GM19043 (cell line): ENCODE data around the gene NPHP4.

ENCODE experiments used
- ATAC-seq: cut with Tn5 transposase; IDR thresholded peaks from one replicate; pipeline ENCODE4 v1.9.1; 2021; ENCODE audit warnings: low read depth; ENCODE audit not compliant: unreplicated experiment

The NPHP4 gene

DNA sequence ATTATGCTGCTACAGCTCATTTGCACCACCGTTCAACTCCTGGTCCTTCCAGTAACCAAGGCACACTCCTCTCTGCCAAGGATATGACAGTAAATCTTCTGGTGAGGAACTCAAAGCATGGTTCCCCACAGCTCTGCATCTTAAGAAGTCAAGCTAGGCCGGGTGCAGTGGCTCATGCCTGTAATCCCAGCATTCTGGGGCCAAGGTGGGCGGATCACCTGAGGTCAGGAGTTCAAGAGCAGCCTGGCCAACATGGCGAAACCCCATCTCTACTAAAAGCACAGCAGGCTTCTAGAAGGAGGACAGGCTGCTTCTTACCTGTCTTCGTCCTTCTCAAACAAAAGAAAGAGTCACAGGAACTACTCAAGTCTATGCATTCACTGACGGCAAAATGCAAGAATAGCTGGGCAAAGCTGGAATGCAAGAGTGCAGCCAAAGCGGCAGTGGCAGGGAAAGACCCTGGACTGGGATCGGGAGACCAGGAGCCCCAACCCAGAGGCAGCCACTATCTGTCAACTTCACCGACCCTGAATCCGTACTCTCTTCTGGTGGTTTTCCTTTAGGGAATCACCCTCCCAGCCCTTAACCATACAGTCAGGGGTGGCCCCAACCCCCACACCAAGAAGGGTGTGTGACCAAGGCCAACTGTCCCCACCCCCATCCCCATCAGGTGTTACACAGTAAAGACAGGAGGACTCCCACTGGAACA, 75.5 kb downstream of the NPHP4 start:
- no peak for ATAC-seq

DNA sequence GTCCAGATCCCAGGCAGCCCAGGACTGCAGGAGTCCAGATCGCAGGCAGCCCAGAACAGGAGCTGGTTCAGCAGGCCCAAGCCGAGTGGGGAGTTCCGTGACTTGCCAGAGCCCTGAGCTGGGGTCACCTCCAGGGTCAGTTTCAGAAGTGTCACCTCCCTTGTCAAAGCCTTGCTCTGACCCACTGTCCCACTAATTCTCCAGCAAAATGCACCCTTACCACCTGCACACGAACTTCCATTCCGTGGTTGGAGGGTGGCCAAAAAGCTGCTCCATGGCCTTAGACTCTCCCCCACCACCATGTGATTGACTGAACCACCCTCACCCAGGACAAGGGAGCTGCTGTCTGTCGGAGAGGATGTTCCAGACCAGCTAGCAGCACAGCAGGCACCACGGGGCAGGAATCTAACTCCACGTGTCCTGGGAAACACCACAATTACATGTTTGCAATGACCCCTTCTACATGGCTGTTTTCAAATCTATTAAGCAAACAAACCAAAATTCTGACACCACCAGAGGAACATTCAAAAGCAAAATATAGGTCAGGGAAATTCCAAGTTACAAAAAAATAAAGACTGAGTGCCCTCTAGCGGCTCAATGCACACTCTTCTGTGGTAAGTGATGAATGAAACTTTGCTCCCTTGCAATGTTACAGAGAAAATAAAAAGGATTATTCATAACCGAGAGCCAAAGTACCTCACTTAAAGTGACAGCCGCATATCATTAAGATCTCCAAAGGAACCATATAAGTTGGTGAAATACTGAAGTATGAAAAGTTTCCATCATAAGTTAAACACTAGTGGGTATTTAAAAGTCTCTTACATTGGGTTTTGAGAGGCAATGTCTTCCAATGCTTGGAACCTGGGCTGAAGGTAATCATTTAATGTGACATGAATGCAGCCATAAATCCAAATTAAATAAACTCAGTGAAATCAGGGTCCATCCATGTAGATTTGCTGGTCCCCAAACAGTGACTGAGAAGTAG, 76.3 kb downstream of the NPHP4 start:
- ATAC-seq, result no peak

DNA sequence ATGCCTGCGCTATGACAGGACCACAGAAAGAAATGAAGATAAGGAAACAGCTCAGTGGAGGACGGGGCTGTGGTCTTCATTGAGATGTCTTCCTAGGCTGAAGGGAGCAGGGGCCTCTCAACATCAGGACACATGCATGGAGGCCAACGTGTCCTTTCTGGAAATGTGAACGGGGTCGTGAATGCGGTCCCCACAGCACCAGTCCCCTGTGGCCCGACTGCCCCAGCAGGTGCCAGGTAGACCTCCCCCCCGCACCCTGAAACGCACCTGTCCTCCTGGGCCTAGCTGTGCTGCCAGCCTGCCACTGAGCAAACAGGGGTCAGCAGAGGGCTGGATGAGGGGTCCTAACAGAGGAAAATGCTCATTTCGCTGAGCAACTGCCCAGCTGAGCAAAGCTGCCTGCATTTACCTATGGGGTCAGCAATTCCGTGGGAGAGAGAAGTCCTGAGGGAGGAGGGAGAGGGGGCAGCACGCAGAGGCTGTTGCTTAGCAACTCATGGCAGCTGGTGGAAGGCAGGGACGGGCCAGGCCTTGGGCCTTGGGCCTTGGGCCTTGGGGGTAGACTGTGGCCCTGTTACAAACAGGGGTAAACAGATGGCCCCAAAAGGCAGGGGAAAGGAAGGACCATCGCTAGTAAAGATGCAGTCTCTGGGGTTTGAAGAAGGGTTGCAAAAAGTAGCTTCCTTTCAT, 77.4 kb downstream of the NPHP4 start:
- no peak for ATAC-seq

DNA sequence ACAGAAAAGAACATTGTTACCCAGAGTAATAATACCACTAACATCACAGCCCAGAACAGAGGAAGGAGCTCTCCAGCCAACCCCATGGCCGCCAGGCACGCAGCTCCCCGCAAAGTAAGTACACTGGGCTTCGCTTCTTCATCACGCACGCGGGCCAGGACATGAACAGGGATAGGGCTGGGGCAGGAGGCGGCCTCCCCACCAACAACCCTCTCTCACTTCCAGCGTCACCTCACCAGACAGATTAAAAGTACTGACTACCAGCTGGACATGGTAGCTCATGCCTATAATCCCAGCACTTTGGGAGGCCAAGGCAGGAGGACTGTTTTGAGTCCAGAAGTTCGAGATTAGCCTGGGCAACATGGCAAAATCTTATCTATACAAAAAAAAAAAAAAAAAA, 78.3 kb downstream of the NPHP4 start:
- no peak for ATAC-seq

DNA sequence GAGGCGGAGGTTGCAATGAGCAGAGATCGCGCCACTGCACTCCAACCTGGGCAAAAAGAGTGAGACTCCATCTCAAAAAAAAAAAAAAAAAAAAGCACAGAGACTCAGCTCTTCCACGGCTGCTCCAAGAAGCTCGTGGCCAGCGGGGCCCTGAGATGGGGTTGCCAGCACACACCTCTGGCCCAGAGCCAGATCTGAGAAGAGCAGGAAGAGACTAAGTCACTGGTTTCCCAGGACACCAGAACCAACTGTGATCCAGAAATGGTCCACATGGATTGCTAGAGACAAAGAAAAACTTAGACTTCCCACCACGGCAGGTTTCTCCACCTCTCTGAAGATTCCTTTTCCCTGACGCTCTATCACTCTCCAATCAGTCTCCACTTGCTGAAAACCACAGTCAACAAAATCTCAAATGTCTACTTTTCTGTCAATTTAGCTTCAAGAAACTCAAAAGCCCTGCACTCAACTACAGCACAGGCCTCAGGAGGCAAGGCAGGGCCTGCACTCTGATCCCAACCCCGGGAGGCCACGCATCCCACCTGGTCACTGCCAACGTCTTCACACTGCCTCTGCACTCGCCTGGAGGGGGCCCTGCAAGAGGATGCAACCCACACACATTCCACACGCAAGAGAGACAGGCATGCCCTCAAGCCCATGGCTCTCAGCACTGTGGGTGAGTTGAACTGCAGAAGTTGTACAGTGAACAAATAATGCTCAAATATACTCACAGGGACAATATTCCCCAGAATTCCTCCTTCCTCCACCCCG, 79.0 kb downstream of the NPHP4 start:
- ATAC-seq, result no peak

DNA sequence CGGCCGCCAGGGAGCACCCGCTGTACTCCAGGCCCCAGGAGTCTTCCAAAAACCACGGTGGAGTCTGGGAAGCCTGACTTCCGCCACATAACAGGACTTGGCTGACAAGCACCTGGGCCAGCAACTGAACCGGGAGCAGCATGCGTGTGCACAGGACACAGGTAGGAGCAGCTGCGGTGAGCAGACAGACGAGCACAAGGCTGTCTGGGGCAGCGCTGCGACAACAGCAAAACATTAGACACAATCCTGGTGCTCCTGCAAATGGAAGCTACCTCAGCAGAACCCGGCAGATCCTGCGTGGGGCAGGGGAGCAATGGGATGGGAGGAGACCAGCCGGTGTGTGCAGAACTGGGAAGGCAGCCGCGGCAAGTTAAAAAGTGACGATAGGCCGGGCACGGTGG, 80.4 kb downstream of the NPHP4 start:
- no peak for ATAC-seq

DNA sequence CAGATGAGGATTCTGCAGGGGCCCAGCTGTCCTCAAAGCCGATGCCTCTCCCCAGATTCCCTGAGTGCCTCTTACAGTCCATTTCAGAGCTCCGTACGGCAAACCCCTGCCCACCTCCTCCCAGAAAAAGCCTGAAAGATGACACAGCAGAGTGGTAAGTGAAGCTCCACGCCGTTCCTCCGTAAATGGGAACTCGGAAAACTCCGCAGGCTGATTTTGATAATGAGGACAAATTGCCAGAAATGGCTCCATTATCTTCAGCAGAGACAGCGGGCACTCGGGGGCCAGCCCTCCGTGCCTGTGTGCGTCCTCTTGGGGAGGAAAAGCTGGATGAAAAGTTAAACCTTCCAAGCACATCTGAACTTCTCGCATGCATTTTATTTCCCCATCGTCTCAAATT, 81.1 kb downstream of the NPHP4 start:
- ATAC-seq, result no peak

DNA sequence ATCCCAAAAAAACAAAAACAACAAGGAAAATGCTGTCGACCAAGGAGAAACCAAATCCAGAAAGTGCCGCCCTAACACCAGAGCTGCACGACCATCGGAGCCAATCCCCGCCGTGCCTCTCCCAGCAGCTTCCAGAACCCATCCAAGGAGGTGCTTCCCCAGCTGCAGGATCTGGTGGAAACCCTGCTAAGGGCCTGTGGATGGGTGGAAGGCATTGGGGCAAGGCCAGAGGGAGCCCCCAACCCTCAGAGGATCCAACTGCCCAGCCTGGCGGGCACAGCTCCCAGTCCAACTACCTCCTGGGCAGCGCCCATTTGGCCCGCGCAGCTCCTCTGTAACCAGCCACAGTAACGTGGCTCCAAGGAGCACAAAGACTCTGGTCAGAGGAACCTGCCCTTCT, 81.6 kb downstream of the NPHP4 start:
- no peak for ATAC-seq

DNA sequence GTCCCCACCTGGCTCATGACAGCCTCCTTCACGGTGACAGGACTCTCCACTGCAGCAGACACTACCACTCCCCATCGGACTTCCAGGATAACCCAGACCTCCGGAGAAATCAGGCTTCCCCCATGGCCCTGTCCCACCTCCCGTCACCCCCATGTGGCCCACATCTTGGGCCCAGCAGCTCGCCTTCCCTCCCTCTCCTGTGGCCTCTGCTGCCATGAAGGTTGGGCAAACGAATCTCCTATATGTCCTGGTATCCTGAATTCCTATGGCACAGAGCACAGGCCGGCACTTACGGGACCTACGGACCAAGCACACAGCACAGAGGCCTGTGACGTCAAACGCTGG, 82.0 kb downstream of the NPHP4 start:
- ATAC-seq, result no peak

DNA sequence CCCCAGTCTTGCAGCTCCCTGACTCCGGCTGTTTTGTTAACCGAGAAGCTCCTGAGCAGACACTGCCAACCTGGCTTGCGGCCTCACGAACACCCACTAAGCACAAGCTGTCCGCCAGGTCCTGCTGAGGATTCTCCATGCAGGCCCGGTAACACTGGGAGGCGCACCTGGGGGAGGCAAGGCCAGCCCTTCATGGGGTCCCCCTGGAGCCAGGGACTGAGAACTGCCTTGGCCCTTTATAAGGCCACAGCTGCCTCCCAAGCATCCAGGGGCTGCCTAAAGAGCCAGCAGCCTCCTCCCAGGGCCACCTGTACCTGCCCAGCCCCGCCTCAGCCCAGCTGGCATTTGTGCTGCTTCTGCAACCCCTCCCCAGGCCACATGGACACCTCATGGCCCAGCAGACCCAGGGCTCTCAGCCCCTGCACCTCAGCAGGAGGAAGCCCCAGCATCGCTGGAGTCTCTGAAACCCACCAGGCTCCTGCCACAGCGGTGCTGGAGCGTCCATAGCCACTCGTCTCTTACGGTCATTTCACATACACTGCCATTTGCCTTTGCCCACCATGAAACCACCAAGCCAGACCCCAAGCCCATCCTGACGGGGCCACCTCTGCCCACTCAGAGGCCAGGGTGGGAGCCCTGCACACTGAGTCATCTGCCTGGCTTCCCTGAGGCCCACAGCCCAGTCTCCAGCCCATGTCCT, 82.5 kb downstream of the NPHP4 start:
- no peak for ATAC-seq

DNA sequence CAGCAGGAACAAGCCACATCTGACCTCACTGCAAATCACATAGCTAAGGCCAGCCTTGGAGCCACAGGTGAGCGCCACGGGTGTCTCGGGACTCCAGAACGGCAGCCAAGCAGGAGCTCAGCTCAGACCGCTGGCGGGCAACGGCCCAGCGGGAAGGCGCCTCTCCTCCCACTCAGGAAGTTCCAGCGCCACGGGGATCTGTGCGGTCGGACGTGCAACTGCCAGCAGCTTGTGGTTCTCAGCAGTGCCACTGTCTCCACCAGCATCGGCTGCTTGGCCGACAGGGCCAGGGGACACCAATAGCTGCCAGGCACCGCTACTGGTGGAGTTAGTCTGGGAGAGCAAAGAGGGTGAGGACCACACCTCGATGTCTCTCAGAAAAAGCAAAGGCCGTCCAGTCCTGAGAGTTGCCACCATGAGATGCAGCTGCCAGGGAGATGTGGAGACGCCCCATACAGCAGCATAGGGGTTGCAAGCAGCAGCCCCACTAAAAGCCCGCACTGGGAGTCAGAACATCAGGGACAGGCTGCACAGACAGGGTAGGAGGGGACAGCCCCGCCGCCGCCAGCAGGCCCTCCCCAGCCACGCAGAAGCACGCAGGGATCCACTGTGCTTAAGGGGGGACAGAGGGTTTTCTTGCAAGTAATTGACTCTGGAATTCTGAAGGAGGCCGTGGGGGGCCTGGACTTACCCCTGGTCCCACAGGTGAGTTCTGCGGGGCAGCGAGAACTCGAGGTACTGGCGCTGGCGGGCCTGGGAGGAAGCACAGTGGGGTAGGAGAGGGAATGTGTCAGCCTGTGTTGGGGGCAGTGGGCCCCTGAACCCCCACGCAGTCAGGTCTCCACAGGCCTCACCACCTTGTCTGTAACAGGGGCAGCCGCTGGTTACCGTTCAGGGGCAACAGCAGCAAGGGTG, 83.5 kb downstream of the NPHP4 start:
- ATAC-seq, result no peak

DNA sequence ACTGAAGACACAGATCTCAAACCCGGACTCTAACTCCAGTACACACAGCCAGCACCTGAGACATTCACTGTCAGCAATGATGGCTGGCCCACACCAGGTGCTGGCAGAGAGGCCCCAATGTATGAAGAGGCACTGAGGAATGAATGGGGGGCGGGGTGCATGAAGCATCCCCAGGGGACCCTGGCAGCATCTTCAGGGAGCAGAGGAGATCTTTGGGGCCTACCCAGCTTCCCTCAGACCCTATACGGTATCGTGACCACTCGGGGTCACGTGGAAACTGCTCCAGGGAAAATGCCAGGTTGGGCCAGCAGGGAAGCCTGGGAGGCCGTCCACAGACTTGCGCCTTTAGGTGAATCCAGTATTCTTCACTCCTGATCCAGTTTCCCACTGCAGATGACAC, 84.3 kb downstream of the NPHP4 start:
- no peak for ATAC-seq

DNA sequence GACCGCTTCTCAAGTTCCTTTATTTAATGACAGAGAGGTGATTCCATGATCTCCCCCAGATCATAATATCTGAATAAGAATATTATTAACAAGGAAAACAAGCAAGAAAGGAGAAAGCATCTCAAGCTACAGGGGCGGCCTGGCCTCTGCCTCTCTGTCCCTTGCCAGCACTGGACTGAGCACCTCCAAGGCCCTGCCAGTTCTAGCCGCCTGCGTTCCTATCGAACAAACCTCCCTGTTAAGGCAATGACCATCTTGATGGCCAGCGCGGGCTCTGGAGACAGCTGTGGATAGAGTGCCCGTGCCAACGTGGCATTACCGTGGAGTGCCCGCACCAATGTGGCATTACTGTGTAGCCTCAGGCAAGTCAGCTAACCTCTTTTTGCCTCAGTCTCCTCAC, 84.8 kb downstream of the NPHP4 start:
- ATAC-seq, result no peak

DNA sequence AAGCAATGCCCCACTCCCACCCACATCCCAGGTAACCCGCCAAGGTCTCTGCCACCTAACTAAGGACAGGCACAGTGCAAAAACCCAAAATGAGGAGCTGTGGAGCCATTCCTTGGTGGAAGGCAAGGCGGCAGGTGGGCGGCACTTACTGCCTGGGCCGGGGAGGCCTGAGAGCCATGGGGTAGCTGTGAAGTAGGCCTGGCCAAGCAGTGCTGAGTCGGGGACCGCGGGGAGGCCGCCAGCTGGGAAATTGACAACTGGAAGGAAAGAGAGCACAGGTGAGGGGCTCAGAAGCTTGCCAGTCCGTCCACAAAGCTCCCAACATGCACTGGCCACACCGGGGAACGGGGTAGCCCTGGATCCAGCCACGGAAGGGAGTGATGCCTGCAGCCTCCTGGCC, 85.3 kb downstream of the NPHP4 start:
- ATAC-seq, result no peak

DNA sequence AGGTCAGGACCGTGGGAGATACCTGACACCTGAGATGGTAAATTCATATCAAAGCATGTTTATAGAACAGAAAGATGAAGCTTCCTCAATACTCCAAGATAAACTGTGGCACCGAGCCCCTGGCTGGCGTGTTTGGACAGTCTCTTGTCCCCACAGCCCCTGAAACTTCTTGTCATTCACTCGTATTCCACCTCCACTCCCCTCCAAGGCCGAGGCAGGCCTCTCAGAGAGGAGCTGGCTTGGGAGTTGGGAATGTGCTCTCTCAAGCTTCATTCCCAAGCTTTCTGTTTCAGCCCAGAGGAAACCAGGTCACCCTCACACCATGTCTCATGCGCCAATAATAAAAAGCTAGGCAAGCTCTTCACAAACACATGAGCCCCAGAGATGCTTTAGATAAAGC, 86.1 kb downstream of the NPHP4 start:
- ATAC-seq, result no peak

DNA sequence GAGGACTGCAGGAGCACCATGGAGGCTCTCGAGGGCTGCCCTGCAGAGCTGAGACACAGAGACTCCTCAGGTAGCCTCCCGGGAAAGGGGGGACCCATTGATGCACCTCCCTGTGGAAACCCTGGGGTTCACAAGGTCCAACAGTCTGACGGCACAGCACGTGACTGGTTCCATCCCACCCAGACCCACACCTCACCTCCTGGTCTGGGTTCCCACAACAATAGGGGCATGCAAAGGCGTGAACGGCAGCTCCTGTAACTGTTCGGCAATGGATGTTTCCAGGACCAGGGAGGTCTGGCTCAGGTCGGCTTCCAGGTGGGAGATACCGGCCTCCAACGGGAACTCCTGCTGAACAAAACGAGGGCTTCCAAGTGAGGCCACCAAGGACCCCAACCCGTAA, 86.8 kb downstream of the NPHP4 start:
- no peak for ATAC-seq

DNA sequence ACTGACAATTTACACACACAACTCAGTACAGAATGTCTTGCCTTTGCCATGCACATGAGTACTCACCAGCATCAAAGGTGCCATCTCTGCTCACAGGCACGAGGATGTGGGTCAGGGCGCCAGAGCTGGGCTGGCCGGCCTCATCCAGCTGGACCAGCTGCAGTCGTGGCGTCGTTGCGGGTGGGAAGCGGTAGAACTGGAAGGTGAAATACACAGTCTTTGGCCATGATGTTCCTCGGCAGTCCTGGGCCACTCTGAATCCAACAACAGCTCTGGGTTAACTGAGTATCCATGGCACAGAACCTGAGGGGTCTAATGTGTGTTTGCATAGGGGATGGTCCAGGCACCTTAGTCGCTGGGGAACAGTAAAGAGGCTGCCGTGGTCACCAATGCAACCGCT, 87.7 kb downstream of the NPHP4 start:
- no peak for ATAC-seq

DNA sequence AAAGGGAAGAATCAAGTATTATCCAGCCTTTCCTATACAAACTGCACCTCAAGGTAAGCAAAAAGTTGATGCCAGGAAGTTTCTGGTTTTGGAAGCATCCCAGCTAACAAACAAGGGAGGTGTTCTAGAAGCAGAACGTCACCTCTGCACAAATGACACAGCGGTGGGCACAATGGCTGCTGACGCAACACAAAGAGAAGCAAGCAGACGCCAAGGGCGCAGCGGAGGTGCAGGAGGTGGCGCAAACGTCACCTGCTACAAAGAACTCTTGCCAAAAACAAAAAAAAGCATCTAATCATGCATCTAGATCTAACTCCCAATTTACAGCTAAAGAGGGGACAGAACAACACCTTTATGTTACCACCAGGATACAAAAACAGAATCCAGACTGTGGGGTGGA, 88.5 kb downstream of the NPHP4 start:
- ATAC-seq, result no peak

DNA sequence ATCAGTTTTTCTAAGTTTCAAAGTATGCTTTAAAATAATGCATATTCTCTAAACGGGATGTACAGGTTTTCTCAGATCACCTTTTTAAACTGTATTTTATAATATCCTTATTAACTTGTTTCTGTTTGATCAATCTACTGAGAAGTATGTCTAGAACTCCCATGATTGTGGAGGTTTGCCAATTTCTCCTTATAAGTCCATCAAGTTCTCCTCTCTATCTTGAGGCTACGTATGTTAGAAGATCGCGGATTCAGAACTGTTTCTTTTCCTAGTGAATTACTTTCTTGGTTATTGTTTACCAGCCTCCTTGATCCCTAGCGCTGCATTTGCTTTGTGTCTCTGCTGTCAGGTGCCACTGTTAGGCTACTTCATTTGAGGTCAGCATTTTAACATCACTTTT, 89.2 kb downstream of the NPHP4 start:
- no peak for ATAC-seq
